Subcutaneous adipose tissue (tissue), 4 donors: ENCODE results near the gene UVRAG. TPM values are rescaled to one million over a fixed set of nuclear protein-coding genes. Genes with fewer than 3 reads are reported as not detected.

Experiments used
- CTCF ChIP-seq: fragments of 450-650 bp; IDR thresholded peaks from one replicate; pipeline ENCODE4 v1.5.1; 2016; ENCODE audit warnings: low read depth, mild to moderate bottlenecking, control low read depth, antibody characterized with exemption, moderate library complexity
- total RNA-seq, 4 donors: library from RNA; depleted of rRNA; stranded (reverse); fragments of >200 nt; gene quantifications; one replicate each; pipeline ENCODE4 v1.1.0, GENCODE V29; 2016

The UVRAG gene
- total RNA-seq, 4 donors from 2014 or later = 59.7 to 108 (median 93.7) TPM

DNA sequence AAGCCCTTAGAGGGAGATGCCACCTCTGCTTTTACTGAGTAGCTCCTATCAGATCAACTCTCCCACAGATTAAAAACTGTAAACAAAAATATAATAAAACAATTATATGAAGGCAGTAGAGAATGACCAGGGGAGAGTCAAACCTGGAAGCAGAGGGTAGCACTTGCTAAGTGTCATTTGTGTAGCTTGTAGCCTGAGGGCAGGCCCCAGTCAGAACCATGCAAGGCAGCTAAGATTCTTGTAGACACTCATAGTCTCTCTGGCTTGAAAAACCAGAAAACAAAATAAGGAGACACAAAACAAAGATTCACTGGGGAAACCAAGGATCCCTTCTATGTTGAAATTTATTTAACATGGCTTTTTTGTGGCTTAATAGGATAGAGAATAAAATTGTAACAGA, 280.9 kb downstream of the UVRAG start:
- no peak for TF ChIP-seq CTCF

DNA sequence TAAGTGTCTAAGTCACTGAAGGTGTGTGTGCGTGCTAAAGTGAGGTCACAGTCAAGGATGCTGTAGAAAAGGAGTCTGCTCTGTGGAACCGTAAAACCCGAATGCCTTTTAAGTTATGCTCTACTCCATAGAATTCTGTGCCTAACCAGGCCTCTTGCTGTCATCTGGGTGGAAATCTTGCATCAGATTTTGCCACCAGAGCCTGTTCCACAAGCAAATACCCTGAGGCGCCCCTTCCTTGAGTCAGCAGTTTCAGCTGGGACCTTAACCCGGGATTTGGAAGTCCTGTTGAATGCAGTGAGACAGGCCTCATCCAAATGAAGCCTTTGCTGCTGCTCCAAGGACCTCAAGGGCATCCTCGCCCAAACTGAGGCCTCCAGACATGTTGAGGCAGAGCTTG, 281.5 kb downstream of the UVRAG start:
- no peak for TF ChIP-seq CTCF

DNA sequence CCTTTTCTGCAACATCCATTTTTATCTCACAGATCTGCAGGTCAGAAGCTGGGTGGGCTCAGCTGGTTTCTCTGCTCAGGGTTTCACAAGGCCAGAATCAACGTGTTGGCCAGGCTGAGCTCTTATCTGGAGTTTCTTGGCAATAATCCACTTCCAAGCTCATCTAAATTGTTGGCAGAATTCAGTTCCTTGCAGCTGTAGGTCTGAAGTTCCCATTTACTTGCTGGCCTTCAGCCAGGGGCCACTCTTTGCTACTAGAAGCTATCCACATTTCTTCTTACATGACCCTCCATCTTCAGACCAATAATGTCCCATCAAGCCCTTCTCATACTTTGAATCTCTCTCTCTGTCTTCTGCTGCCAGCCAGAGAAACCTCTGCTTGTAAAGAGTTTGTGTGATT, 287.8 kb downstream of the UVRAG start:
- TF ChIP-seq CTCF = no peak

GRCh38 chr11:76103460-76103859, 288.4 kb downstream of the UVRAG start:
- TF ChIP-seq CTCF = no peak

GRCh38 chr11:76104285-76104684, 289.3 kb downstream of the UVRAG start:
- no peak for TF ChIP-seq CTCF

DNA sequence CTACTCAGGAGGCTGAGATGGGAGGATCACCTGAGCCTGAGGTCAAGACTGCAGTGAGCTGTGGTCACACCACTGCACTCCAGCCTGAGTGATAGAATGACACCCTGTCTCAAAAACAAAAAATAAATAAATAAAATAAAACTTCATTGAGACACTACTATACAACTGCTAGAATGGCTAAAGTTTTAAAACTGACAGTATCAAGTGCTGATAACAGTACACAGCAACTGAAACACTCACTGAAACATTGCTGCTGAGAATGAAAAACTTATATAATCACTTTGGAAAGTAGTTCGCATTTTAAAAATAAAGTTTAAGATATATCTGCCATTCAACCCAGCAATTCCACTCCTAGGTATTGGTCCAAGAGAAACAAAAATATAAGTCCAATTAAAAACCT, 290.6 kb downstream of the UVRAG start:
- TF ChIP-seq CTCF = no peak

GRCh38 chr11:76107971-76108370, 293.0 kb downstream of the UVRAG start:
- TF ChIP-seq CTCF = no peak
